Brain microvascular endothelial cell (primary cell): ENCODE results near the gene PTPRCAP.

Experiments
- DNase-seq: peaks from one replicate; pipeline ENCODE4 v3.0.0-alpha.2; 2020
- H3K27ac ChIP-seq: fragments of 250-450 bp; sonication (Bioruptor Pico); 2 replicates; pipeline ENCODE4 v1.5.1; 2020; ENCODE audit warnings: mild to moderate bottlenecking, moderate library complexity
- H3K27me3 ChIP-seq: fragments of 250-450 bp; sonication (Bioruptor Pico); replicated peaks from 2 replicates; pipeline ENCODE4 v1.5.1; 2020; ENCODE audit warnings: mild to moderate bottlenecking
- H3K36me3 ChIP-seq: fragments of 250-450 bp; sonication (Bioruptor Pico); replicated peaks from 2 replicates; pipeline ENCODE4 v1.5.1; 2020; ENCODE audit warnings: mild to moderate bottlenecking
- H3K4me3 ChIP-seq: 2 replicates; pipeline ENCODE4 v1.5.1; 2011; ENCODE audit warnings: low read depth, mild to moderate bottlenecking, control low read depth, low read length, moderate library complexity
- in situ Hi-C: cut with HindIII; loops from 2 replicates; pipeline ENCODE4 v1.10.0; 2017; ENCODE audit warnings: low sequenced_read_pairs, low pct_ligation_motif_present
- TF ChIP-seq, protein P1 (sequence below): IDR thresholded peaks from 2 replicates; pipeline ENCODE4 v1.5.1; 2011; ENCODE audit warnings: low read depth, mild to moderate bottlenecking, moderate library complexity, low read length, control low read depth, inconsistent platforms; ENCODE audit errors: missing control alignments

PTPRCAP gene

DNA sequence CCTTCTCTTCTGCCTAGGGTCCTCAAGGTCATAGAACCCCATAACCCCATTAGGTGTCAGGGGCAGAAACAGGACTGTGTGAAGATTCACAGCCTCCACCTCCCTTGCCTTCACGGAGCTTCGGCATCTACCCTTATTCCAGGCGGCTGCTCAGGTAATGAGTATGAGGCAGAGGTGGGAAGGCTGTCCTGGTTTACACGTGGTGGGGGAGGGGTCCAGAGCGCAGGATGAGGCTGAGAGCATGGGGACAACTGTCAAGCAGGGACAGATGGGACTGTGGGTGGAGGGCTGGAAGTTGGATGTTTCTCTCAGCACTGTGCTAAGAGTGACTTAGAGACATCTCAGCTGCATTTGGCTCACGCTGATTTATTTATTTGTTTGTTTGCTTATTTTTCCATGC is 50.0 kb downstream of the PTPRCAP start:
- Histone ChIP-seq H3K27me3 (no peaks in the 10 kb centered on the region), H3K36me3 (no peaks in the 10 kb centered on the region), H3K27ac (no peak overlapping the region), H3K4me3 (no peak overlapping the region)
- in situ Hi-C loops = no loop called here
- no peak for DNase-seq
- TF ChIP-seq, protein P1, sequence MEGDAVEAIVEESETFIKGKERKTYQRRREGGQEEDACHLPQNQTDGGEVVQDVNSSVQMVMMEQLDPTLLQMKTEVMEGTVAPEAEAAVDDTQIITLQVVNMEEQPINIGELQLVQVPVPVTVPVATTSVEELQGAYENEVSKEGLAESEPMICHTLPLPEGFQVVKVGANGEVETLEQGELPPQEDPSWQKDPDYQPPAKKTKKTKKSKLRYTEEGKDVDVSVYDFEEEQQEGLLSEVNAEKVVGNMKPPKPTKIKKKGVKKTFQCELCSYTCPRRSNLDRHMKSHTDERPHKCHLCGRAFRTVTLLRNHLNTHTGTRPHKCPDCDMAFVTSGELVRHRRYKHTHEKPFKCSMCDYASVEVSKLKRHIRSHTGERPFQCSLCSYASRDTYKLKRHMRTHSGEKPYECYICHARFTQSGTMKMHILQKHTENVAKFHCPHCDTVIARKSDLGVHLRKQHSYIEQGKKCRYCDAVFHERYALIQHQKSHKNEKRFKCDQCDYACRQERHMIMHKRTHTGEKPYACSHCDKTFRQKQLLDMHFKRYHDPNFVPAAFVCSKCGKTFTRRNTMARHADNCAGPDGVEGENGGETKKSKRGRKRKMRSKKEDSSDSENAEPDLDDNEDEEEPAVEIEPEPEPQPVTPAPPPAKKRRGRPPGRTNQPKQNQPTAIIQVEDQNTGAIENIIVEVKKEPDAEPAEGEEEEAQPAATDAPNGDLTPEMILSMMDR = no peak

DNA sequence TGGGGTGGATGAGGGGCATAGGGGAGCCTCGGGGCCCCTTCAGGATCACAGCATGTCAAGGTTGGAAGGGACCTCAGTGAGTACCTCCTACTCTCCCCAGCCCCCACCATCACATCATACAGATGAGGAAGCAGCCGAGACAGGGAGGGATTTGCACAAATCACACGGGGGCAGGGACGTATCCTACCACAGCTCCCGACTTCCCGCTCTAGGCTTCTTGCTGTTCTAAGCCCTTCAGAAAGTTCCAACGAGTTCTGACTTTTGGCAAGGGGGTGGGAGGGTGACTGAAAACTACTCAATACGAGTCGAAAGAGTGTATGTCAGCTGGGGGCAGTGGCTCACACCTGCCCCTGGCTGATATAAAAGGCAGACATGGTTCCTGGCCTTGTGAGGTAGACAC is 50.4 kb downstream of the PTPRCAP start:
- Histone ChIP-seq H3K36me3 (no peaks in the 10 kb centered on the region), H3K27ac (no peak overlapping the region), H3K4me3 (no peak overlapping the region), H3K27me3 (no peaks in the 10 kb centered on the region)
- TF ChIP-seq, protein P1 = no peak
- in situ Hi-C loops = no loop called here
- DNase-seq = no peak
